Adipocyte (in vitro differentiated cells): ENCODE measurements around the gene PRKCB.

Experiments used
- DNase-seq: peaks from one replicate; pipeline ENCODE4 v3.0.0-alpha.2; 2015; ENCODE audit warnings: low read depth
- H3K27me3 ChIP-seq: replicated peaks from 2 replicates; pipeline ENCODE4 v1.7.0; 2013; ENCODE audit warnings: mild to moderate bottlenecking, low read length, moderate library complexity; ENCODE audit not compliant: control insufficient read depth, insufficient read depth
- H3K36me3 ChIP-seq: 2 replicates; pipeline ENCODE4 v1.7.0; 2013; ENCODE audit warnings: low read length, mild to moderate bottlenecking, moderate library complexity; ENCODE audit not compliant: control insufficient read depth, insufficient read depth, severe bottlenecking
- H3K4me1 ChIP-seq: 2 replicates; pipeline ENCODE4 v1.7.0; 2013; ENCODE audit warnings: mild to moderate bottlenecking, low read length, moderate library complexity; ENCODE audit not compliant: control insufficient read depth, insufficient read depth
- H3K4me3 ChIP-seq: 2 replicates; pipeline ENCODE4 v1.7.0; 2013; ENCODE audit warnings: mild to moderate bottlenecking, low read length, moderate library complexity
- H3K9ac ChIP-seq: 2 replicates; pipeline ENCODE4 v1.7.0; 2013; ENCODE audit warnings: mild to moderate bottlenecking, low read length, moderate library complexity
- H3K9me3 ChIP-seq: 2 replicates; pipeline ENCODE4 v1.7.0; 2013; ENCODE audit warnings: mild to moderate bottlenecking, low read length, moderate library complexity; ENCODE audit not compliant: control insufficient read depth

Gene PRKCB

GRCh38 chr16:23857256-23857880, 21.6 kb downstream of the PRKCB start:
- Histone ChIP-seq H3K36me3 (no peaks in the 10 kb centered on the region), H3K27me3 (peaks cover 26% of the 10 kb centered on the region), H3K9me3 (no peaks in the 10 kb centered on the region), H3K9ac (no peak overlapping the region), H3K4me1 (no peaks in the 10 kb centered on the region), H3K4me3 (no peak overlapping the region)
- DNase-seq = no peak

- H3K36me3 ChIP-seq = no peaks in the 10 kb centered on the region
- H3K9me3 ChIP-seq = no peaks in the 10 kb centered on the region
- H3K4me3 ChIP-seq = no peak overlapping the region
- DNase-seq = no peak
- H3K9ac ChIP-seq = no peak overlapping the region
- H3K4me1 ChIP-seq = no peaks in the 10 kb centered on the region
- peaks cover 26% of the 10 kb centered on the region for H3K27me3 ChIP-seq
These were observed 22.1 kb downstream of the PRKCB start for GRCh38 chr16:23857881-23858269.

GRCh38 chr16:23858542-23858941, 22.8 kb downstream of the PRKCB start:
- H3K4me1 ChIP-seq = no peaks in the 10 kb centered on the region
- DNase-seq = no peak
- H3K27me3 ChIP-seq = peaks cover 26% of the 10 kb centered on the region
- H3K9me3 ChIP-seq = no peaks in the 10 kb centered on the region
- H3K9ac ChIP-seq = no peak overlapping the region
- H3K36me3 ChIP-seq = no peaks in the 10 kb centered on the region
- no peak overlapping the region for H3K4me3 ChIP-seq

- peaks cover 31% of the 10 kb centered on the region for H3K27me3 ChIP-seq
- H3K9ac ChIP-seq = no peak overlapping the region
- no peak overlapping the region for H3K4me3 ChIP-seq
- H3K4me1 ChIP-seq = no peaks in the 10 kb centered on the region
- no peaks in the 10 kb centered on the region for H3K36me3 ChIP-seq
- DNase-seq = no peak
- no peaks in the 10 kb centered on the region for H3K9me3 ChIP-seq
These were observed 24.0 kb downstream of the PRKCB start for GRCh38 chr16:23859713-23860269.

- Histone ChIP-seq H3K36me3 (no peaks in the 10 kb centered on the region), H3K9ac (no peak overlapping the region), H3K27me3 (peaks cover 40% of the 10 kb centered on the region), H3K9me3 (no peaks in the 10 kb centered on the region), H3K4me1 (no peaks in the 10 kb centered on the region), H3K4me3 (no peak overlapping the region)
- no peak for DNase-seq
These were observed 26.1 kb downstream of the PRKCB start for GRCh38 chr16:23861874-23862273.

GRCh38 chr16:23862556-23862955, 26.8 kb downstream of the PRKCB start:
- Histone ChIP-seq H3K9me3 (no peaks in the 10 kb centered on the region), H3K27me3 (peaks cover 35% of the 10 kb centered on the region), H3K9ac (no peak overlapping the region), H3K4me3 (no peak overlapping the region), H3K4me1 (no peaks in the 10 kb centered on the region), H3K36me3 (no peaks in the 10 kb centered on the region)
- DNase-seq = no peak

GRCh38 chr16:23863511-23864422, 28.0 kb downstream of the PRKCB start:
- H3K36me3 ChIP-seq = no peaks in the 10 kb centered on the region
- H3K9me3 ChIP-seq = no peaks in the 10 kb centered on the region
- H3K4me3 ChIP-seq = no peak overlapping the region
- DNase-seq = no peak
- no peak overlapping the region for H3K9ac ChIP-seq
- peaks cover 39% of the 10 kb centered on the region for H3K27me3 ChIP-seq
- H3K4me1 ChIP-seq = no peaks in the 10 kb centered on the region

- H3K36me3 ChIP-seq = no peaks in the 10 kb centered on the region
- no peak for DNase-seq
- H3K4me3 ChIP-seq = no peak overlapping the region
- H3K9ac ChIP-seq = no peak overlapping the region
- H3K27me3 ChIP-seq = peaks cover 43% of the 10 kb centered on the region
- no peaks in the 10 kb centered on the region for H3K9me3 ChIP-seq
- H3K4me1 ChIP-seq = no peaks in the 10 kb centered on the region
These were observed 30.1 kb downstream of the PRKCB start for GRCh38 chr16:23865853-23866252.

- no peaks in the 10 kb centered on the region for H3K36me3 ChIP-seq
- no peak for DNase-seq
- no peaks in the 10 kb centered on the region for H3K9me3 ChIP-seq
- H3K4me1 ChIP-seq = no peaks in the 10 kb centered on the region
- H3K27me3 ChIP-seq = peaks cover 38% of the 10 kb centered on the region
- no peak overlapping the region for H3K4me3 ChIP-seq
- no peak overlapping the region for H3K9ac ChIP-seq
These were observed 30.8 kb downstream of the PRKCB start for GRCh38 chr16:23866621-23867020.

GRCh38 chr16:23867566-23867965, 31.8 kb downstream of the PRKCB start:
- Histone ChIP-seq H3K27me3 (peaks cover 35% of the 10 kb centered on the region), H3K4me1 (no peaks in the 10 kb centered on the region), H3K9ac (no peak overlapping the region), H3K4me3 (no peak overlapping the region), H3K9me3 (no peaks in the 10 kb centered on the region), H3K36me3 (no peaks in the 10 kb centered on the region)
- no peak for DNase-seq

GRCh38 chr16:23868136-23868535, 32.4 kb downstream of the PRKCB start:
- no peak for DNase-seq
- no peaks in the 10 kb centered on the region for H3K9me3 ChIP-seq
- H3K27me3 ChIP-seq = peaks cover 35% of the 10 kb centered on the region
- no peaks in the 10 kb centered on the region for H3K4me1 ChIP-seq
- no peak overlapping the region for H3K4me3 ChIP-seq
- no peak overlapping the region for H3K9ac ChIP-seq
- H3K36me3 ChIP-seq = no peaks in the 10 kb centered on the region
